Endodermal cell (in vitro differentiated cells): ENCODE data around the gene PI4KB. TPM values are rescaled to one million over a fixed set of nuclear protein-coding genes. Genes with fewer than 3 reads are reported as not detected.

Source experiments
- DNase-seq: peaks from one replicate; pipeline ENCODE4 v3.0.0-alpha.2; 2017
- H3K27ac ChIP-seq: 2 replicates; pipeline ENCODE4 v1.5.1; 2013; ENCODE audit warnings: mild to moderate bottlenecking, low read depth, low read length, moderate library complexity
- H3K27me3 ChIP-seq: 2 replicates; pipeline ENCODE4 v1.6.1; 2013; ENCODE audit warnings: mild to moderate bottlenecking, low read length, moderate library complexity; ENCODE audit not compliant: insufficient read depth, control insufficient read depth, poor library complexity, severe bottlenecking
- H3K36me3 ChIP-seq: 2 replicates; pipeline ENCODE4 v1.7.0; 2013; ENCODE audit warnings: mild to moderate bottlenecking, low read length, moderate library complexity; ENCODE audit not compliant: control insufficient read depth, insufficient read depth
- H3K4me1 ChIP-seq: one replicate; pipeline ENCODE4 v1.7.0; 2013; ENCODE audit warnings: low read length; ENCODE audit not compliant: control insufficient read depth, insufficient read depth
- H3K4me3 ChIP-seq: 2 replicates; pipeline ENCODE4 v1.5.1; 2013; ENCODE audit warnings: mild to moderate bottlenecking, low read length, moderate library complexity
- H3K9ac ChIP-seq: 2 replicates; pipeline ENCODE4 v1.6.1; 2013; ENCODE audit warnings: mild to moderate bottlenecking, low read length, moderate library complexity; ENCODE audit not compliant: poor library complexity, severe bottlenecking; ENCODE audit errors: extremely low read depth
- H3K9me3 ChIP-seq: 2 replicates; pipeline ENCODE4 v1.6.1; 2013; ENCODE audit warnings: mild to moderate bottlenecking, low read length, moderate library complexity; ENCODE audit not compliant: control insufficient read depth
- H3K27ac Mint-ChIP-seq: 2 replicates; pipeline ENCODE4 v1.8.0; 2020; ENCODE audit warnings: mixed read lengths
- H3K27me3 Mint-ChIP-seq: 2 replicates; pipeline ENCODE4 v1.8.0; 2021; ENCODE audit warnings: mild to moderate bottlenecking, mixed read lengths; ENCODE audit not compliant: insufficient read depth
- H3K36me3 Mint-ChIP-seq: 2 replicates; pipeline ENCODE4 v1.8.0; 2020; ENCODE audit warnings: low read depth, mixed read lengths
- H3K4me1 Mint-ChIP-seq: 2 replicates; pipeline ENCODE4 v1.8.0; 2020; ENCODE audit warnings: mixed read lengths
- H3K4me3 Mint-ChIP-seq: 2 replicates; pipeline ENCODE4 v1.8.0; 2020; ENCODE audit warnings: mild to moderate bottlenecking, moderate library complexity, mixed read lengths
- H3K9me3 Mint-ChIP-seq: 2 replicates; pipeline ENCODE4 v1.8.0; 2020; ENCODE audit warnings: mild to moderate bottlenecking, mixed read lengths
- WGBS, 2 experiments: methylation state at CpG; one replicate each; pipeline versions ENCODE4 v1.1.5 to v1.1.7; 2013; ENCODE audit warnings: missing lambda C conversion rate in 2 of 2, mixed read lengths in 1 of 2; ENCODE audit not compliant: insufficient coverage in 1 of 2, insufficient read length in 1 of 2; 5-methylcytosine and 5-hydroxymethylcytosine counted together
- total RNA-seq, 2 donors: library from RNA; stranded (reverse); fragmentation: NEBNext Ultra II Directional in 1 of 2; extraction: Animal tissue kit (Norgen Biotek cat#: 25700) in 1 of 2; gene quantifications; 2 replicates in 1 of 2; 3 replicates in 1 of 2; pipeline ENCODE4 v1.2.1, GENCODE V29; 2021
- TF ChIP-seq, protein P1 (sequence below): fragments of 200-600 bp; sonication (generic); conservative IDR thresholded peaks from 2 replicates; pipeline ENCODE4 v1.5.0; 2021; ENCODE audit warnings: antibody characterized with exemption, mild to moderate bottlenecking

Gene PI4KB
- total RNA-seq, 2 donors from 2014 or later = 34.3 to 37.5 TPM

DNA sequence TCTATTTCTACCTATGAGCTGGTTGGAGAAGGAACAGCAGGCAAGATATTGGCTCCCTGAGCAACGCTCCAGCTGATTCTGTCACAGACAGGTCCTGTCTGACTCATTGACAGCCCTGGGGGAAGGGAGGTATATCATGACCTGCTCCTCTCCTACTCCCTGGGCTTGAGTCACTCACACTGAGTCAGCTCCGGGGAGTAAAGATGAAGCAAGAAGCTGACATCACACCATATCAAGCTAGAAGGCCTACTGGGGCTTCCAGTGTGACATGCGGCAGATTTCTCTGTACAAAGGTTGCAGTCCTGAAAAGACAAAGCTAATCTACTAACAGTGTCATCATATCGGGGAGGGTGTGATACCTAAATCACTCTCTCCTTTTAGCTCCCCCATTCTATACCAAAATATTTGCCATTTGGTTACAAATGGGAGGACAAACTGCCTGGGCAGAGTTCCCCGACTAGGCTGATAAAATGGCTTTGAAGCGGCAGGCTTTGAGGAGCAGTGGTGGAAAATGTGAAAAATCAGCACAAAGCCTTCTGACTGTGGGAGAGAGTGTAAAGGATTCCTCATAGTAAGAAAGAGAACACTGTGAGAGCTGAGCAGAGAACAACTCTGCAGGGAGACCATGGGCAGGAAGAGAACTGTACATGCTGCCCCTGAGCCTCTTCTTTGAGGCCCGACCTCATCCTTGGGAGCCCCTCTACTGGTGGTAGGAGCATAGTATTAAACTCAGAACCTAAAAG, 15.5 kb downstream of the PI4KB start:
- Mint-ChIP-seq H3K36me3 (peaks cover 53% of the 10 kb centered on the region), H3K27ac (peak overlapping the region; percentile 65), H3K27me3 (no peaks in the 10 kb centered on the region), H3K9me3 (no peaks in the 10 kb centered on the region), H3K4me1 (peaks cover 15% of the 10 kb centered on the region), H3K4me3 (no peak overlapping the region)
- Histone ChIP-seq H3K36me3 (peaks cover 71% of the 10 kb centered on the region), H3K9me3 (no peaks in the 10 kb centered on the region), H3K27me3 (no peaks in the 10 kb centered on the region), H3K9ac (no peak overlapping the region), H3K4me3 (no peak overlapping the region), H3K27ac (peak overlapping the region; percentile 18), H3K4me1 (peaks cover 10% of the 10 kb centered on the region)
- no peak for DNase-seq
- TF ChIP-seq, protein P1, sequence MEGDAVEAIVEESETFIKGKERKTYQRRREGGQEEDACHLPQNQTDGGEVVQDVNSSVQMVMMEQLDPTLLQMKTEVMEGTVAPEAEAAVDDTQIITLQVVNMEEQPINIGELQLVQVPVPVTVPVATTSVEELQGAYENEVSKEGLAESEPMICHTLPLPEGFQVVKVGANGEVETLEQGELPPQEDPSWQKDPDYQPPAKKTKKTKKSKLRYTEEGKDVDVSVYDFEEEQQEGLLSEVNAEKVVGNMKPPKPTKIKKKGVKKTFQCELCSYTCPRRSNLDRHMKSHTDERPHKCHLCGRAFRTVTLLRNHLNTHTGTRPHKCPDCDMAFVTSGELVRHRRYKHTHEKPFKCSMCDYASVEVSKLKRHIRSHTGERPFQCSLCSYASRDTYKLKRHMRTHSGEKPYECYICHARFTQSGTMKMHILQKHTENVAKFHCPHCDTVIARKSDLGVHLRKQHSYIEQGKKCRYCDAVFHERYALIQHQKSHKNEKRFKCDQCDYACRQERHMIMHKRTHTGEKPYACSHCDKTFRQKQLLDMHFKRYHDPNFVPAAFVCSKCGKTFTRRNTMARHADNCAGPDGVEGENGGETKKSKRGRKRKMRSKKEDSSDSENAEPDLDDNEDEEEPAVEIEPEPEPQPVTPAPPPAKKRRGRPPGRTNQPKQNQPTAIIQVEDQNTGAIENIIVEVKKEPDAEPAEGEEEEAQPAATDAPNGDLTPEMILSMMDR = no peak
- WGBS, 2 experiments = 79 to 90% methylated on average over 5 to 7 of the region's 7 CpGs

DNA sequence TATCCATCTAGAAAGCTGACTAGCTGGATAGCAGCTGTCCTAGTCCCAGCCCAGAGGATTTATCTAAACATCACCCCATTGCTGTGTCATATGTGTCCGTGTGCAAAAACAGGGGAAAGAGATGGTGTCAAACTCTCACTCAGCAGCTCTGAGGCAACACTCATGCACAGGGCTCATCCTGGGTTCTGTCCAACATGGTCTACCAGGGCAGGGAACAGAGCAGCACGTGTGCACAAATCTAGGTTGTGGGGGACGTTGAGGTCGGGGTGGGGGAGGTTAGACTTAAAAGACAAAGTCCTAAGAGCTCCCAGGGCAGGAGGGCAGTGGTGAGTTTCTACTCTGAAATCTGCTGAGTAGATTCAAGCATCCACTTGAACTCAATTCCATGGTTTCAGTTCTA, 16.2 kb downstream of the PI4KB start:
- H3K36me3 ChIP-seq = peaks cover 75% of the 10 kb centered on the region
- no peak overlapping the region for H3K4me3 ChIP-seq
- no peaks in the 10 kb centered on the region for H3K9me3 ChIP-seq
- Mint-ChIP-seq H3K27me3 (no peaks in the 10 kb centered on the region), H3K27ac (peak overlapping the region; percentile 65), H3K4me1 (peaks cover 15% of the 10 kb centered on the region), H3K4me3 (no peak overlapping the region), H3K9me3 (no peaks in the 10 kb centered on the region), H3K36me3 (peaks cover 59% of the 10 kb centered on the region)
- no peak overlapping the region for H3K9ac ChIP-seq
- H3K4me1 ChIP-seq = peaks cover 10% of the 10 kb centered on the region
- 86 to 88% methylated on average over 4 of the region's 4 CpGs for WGBS, 2 experiments
- H3K27me3 ChIP-seq = no peaks in the 10 kb centered on the region
- TF ChIP-seq, protein P1 = no peak
- H3K27ac ChIP-seq = no peak overlapping the region
- DNase-seq = no peak

DNA sequence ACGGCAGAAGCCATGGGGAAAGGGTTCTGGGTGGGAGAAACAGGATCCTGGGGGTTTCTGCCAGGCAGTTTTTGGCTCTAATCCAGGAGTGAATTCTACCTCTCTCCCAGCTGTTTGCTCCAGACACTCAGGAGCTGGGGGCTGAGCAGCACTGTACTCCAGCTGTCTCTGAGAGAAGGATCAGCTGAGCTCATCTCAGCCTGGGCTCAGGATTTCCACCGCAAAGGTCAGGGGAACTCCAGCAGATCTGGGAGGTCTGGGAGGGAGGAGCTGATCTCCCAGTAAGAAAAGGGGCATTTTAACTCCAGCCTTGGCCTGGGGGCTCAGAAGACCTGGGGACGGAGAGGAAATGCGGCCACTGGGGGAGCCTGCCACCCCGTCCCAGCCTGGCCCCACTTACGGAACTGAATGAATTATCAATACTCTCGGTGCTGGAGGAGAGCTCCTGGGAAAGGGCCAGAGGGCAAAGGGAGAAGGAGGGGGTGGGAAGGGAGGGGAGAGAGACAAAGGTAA, 17.3 kb downstream of the PI4KB start:
- no peak overlapping the region for H3K4me3 Mint-ChIP-seq
- 40 to 77% methylated on average over 2 to 7 of the region's 7 CpGs for WGBS, 2 experiments

More for the DNA sequence above, 17.3 kb downstream of the PI4KB start:
- no peak overlapping the region for H3K27ac ChIP-seq
- no peak overlapping the region for H3K4me3 ChIP-seq
- Mint-ChIP-seq H3K4me1 (peaks cover 15% of the 10 kb centered on the region), H3K27me3 (no peaks in the 10 kb centered on the region), H3K27ac (peak overlapping the region; percentile 64), H3K9me3 (no peaks in the 10 kb centered on the region), H3K36me3 (peaks cover 63% of the 10 kb centered on the region)
- no peak overlapping the region for H3K9ac ChIP-seq
- H3K36me3 ChIP-seq = peaks cover 78% of the 10 kb centered on the region
- H3K4me1 ChIP-seq = peaks cover 10% of the 10 kb centered on the region
- peak; percentile 63 for DNase-seq
- TF ChIP-seq, protein P1 = no peak
- H3K9me3 ChIP-seq = no peaks in the 10 kb centered on the region
- H3K27me3 ChIP-seq = no peaks in the 10 kb centered on the region
